T-helper 17 cell (primary cell): ENCODE data around the gene MRPS25. TPM values are rescaled to one million over a fixed set of nuclear protein-coding genes. Genes with fewer than 3 reads are reported as not detected.

Experiments
- ATAC-seq: fragments of 150-1000 bp; cut with Tn5 transposase; 2 replicates; pipeline ENCODE4 v1.10.0; 2021; ENCODE audit warnings: mild to moderate bottlenecking, moderate library complexity
- DNase-seq, 3 donors: peaks; one replicate each; pipeline versions ENCODE4 v3.0.0 to v3.0.0-alpha.2; 2020 to 2021
- H3K9me3 ChIP-seq: one replicate; pipeline ENCODE4 v1.7.0; 2013; ENCODE audit warnings: low read length, mild to moderate bottlenecking; ENCODE audit not compliant: control insufficient read depth, poor library complexity, severe bottlenecking
- H3K27ac Mint-ChIP-seq: one replicate; pipeline ENCODE4 v1.8.0; 2022; ENCODE audit warnings: mild to moderate bottlenecking, moderate library complexity, mixed read lengths
- H3K27me3 Mint-ChIP-seq: one replicate; pipeline ENCODE4 v1.8.0; 2022; ENCODE audit warnings: mixed read lengths
- H3K36me3 Mint-ChIP-seq: one replicate; pipeline ENCODE4 v1.8.0; 2022; ENCODE audit warnings: low read depth, mixed read lengths
- H3K4me1 Mint-ChIP-seq: one replicate; pipeline ENCODE4 v1.8.0; 2022; ENCODE audit warnings: mild to moderate bottlenecking, mixed read lengths
- H3K4me3 Mint-ChIP-seq: one replicate; pipeline ENCODE4 v1.8.0; 2022; ENCODE audit warnings: mild to moderate bottlenecking, moderate library complexity, mixed read lengths
- total RNA-seq, 4 donors: library from RNA in 2 of 4; stranded (reverse) in 2 of 4; gene quantifications; one replicate each; pipeline ENCODE4 v1.2.3 and lab custom pipeline; 2022 to 2026

The MRPS25 gene
- total RNA-seq (10 to 100 TPM; 47.4 to 50.5 TPM), total RNA-seq (lab: John Stamatoyannopoulos, UW) (47.1 to 76.8 reads per million in 2 donors)

DNA sequence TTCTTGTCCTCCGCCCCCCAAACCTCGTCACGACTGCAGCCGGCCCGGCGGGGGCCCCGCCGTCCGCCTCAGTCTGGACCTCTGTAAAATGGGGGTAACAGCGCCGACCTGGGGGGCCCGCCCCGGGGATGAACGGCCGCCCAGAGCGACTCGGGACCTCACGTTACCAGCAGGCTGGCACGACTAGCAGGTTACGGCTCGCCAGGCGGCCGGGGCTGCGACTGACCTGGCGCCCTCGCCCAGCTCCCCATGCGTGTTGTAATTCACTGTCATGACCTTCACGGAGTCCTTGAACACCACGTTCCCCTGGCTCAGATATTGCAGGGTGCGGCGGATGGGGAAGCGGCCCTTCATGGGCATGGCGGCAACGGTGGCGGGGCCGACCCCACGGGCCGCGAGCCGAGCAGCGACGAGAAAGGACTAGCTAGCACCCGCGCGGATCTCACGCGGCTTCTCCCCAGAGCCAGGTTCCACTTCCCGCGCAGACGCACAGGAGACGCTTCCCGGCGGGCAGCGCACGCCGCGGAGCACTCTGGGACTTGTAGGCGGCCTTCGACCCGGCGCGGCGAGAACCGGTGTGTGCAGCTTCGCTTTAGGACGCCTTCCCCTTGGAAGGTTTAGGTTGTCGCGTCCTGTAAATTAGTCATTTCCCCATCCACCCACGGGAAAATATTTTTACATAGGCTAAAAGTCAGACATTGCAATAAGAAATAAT is at the start of gene MRPS25:
Gene MRPS25 (minus strand): TSS at position 481 of the 715 bp plus-strand sequence. CDS start 121 bp downstream, at position 360.
- peaks cover 18% of the 10 kb centered on the region for H3K4me1 Mint-ChIP-seq
- H3K36me3 Mint-ChIP-seq = no peaks in the 10 kb centered on the region
- peak within 1 kb of the TSS; percentile 94 for H3K4me3 Mint-ChIP-seq
- H3K9me3 ChIP-seq = no peaks in the 10 kb centered on the region
- H3K27ac Mint-ChIP-seq = peak within 1 kb of the TSS; percentile 91
- peak; percentile 99 for ATAC-seq
- peak; percentile 82 to 84 (median 83) for DNase-seq
- H3K27me3 Mint-ChIP-seq = no peaks in the 10 kb centered on the region

DNA sequence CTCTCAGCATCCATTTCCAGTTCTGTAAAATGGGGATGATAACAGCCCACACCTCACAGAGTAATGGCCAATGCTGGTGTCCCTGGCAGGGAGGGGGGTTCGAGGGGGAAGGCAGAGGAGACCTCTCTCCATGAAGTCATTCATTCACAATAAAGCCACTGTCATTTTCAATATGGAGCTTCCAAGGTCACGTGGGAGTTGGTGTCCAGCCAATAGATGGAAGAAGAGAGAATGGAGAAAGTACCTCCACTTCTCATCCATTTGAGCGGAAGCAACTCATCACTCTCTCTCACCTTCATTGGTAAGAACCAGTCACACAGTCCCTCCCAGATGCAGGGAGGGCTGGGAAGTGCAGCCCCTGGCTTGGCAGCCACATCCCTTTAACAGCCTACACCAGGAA is 48.8 kb upstream of the MRPS25 start:
- Mint-ChIP-seq H3K27ac (no peak overlapping the region), H3K36me3 (no peaks in the 10 kb centered on the region), H3K27me3 (peaks cover 7% of the 10 kb centered on the region), H3K4me1 (peaks cover 2% of the 10 kb centered on the region), H3K4me3 (no peak overlapping the region)
- H3K9me3 ChIP-seq = no peaks in the 10 kb centered on the region
- ATAC-seq = no peak
- DNase-seq = no peak

DNA sequence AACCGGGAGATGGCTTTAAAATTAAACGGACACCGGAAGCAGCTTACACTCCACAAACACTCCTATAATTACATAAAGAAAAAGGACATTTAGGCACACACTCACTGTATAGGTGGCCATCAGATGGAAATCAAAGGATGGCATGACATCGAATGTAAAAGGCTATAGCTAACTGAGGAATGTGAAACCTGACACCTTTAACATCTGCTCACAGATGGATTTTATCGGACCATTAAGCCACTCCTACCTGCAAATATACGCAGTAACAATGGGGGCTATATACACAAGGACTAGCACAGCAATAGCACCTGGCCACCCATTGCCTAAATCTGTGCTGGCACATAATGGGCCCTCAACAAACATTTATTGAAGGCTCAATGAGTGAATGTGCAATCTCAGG is 48.4 kb upstream of the MRPS25 start:
- ATAC-seq (no peak), DNase-seq (no peak)
- Mint-ChIP-seq H3K4me1 (peaks cover under 1% of the 10 kb centered on the region), H3K27me3 (peaks cover 11% of the 10 kb centered on the region), H3K27ac (no peak overlapping the region), H3K36me3 (no peaks in the 10 kb centered on the region), H3K4me3 (no peak overlapping the region)
- no peaks in the 10 kb centered on the region for H3K9me3 ChIP-seq

DNA sequence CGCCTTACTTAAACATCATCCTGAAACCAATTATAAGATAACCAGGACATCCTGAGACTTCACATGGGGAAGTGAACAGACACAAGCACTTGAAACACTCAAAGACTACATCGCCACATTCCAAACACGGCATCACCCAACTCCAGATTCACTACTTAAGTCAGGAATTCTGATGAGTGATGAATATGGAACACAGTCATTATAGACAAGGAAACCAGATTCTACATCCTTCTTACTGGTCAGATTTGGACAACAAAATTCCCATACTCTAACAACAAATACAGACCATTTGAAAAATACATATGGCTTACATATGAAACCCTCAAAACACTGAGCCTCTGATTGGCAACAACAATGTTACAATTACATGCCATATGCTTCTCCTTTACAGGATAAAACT is 46.9 kb upstream of the MRPS25 start:
- no peaks in the 10 kb centered on the region for H3K9me3 ChIP-seq
- no peaks in the 10 kb centered on the region for H3K36me3 Mint-ChIP-seq
- H3K4me1 Mint-ChIP-seq = peaks cover 8% of the 10 kb centered on the region
- H3K27ac Mint-ChIP-seq = no peak overlapping the region
- ATAC-seq = no peak
- H3K27me3 Mint-ChIP-seq = peaks cover 17% of the 10 kb centered on the region
- no peak for DNase-seq
- H3K4me3 Mint-ChIP-seq = no peak overlapping the region

DNA sequence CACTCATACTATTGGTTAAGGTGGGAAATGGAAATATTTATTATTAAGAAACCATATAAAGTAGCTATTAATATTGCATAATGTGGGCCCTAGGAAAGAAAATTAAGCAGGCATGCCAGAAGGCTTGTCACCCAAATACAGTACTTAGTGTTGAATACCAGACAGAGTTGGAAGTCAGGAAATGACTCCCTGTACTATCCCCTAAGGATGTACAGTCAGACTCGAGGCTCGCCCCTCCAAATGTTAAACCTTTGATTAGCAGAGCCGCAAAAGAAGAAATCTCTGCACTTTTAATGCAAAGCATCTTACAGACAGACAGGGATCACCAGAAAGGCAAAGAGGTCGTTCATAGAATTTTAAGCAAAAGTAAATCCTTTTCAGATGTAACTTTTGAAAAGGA is 45.1 kb upstream of the MRPS25 start:
- no peaks in the 10 kb centered on the region for H3K36me3 Mint-ChIP-seq
- no peaks in the 10 kb centered on the region for H3K9me3 ChIP-seq
- ATAC-seq (no peak), DNase-seq (no peak)
- H3K4me3 Mint-ChIP-seq = no peak overlapping the region
- peaks cover 8% of the 10 kb centered on the region for H3K4me1 Mint-ChIP-seq
- no peak overlapping the region for H3K27ac Mint-ChIP-seq
- peaks cover 23% of the 10 kb centered on the region for H3K27me3 Mint-ChIP-seq

DNA sequence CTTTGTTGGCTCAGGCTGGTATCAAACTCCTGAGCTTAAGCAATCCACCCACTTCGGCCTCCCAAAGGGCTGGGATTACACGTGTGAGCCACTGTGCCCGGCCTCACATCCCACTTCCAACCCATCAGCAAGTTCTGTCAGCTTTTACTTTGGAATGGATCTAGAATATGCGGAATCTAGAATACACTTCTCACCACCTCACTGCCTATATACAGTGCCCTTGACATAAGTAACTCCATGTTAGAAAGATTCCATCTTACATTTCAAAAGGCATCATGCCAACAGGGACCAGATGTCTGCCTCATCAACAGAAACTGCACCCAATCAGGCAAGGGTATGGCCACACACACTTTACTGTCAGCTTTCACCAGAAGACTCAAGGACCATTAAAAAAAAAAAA is 43.8 kb upstream of the MRPS25 start:
- no peak for ATAC-seq
- peaks cover 23% of the 10 kb centered on the region for H3K27me3 Mint-ChIP-seq

DNA sequence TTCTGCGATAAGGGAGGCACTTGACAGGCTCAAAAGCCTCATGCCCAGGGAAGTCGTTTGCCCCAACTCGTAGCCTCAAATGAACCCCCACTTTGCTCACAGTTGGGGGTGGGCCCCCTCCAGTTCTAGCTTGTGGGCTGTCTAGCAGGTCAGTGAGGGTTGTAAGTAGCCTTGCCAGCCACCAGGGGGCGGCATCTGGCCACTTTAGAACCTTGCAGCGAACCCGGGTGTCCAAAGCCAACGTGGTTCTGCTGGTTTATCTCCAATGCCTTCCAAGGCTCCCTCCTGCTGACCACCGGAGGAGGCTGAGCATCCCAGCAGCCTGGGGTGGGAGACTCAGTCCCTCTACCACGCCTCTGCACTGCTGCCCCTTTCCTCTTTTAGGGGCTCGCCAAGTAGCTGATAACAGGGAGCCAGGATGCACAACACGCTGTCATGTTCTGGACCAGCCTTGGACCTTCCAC is 43.0 kb upstream of the MRPS25 start:
- peaks cover 8% of the 10 kb centered on the region for H3K4me1 Mint-ChIP-seq
- ATAC-seq = peak; percentile 98
- H3K36me3 Mint-ChIP-seq = no peaks in the 10 kb centered on the region
- no peak overlapping the region for H3K27ac Mint-ChIP-seq
- H3K9me3 ChIP-seq = no peaks in the 10 kb centered on the region
- H3K4me3 Mint-ChIP-seq = no peak overlapping the region
- peaks cover 23% of the 10 kb centered on the region for H3K27me3 Mint-ChIP-seq
- DNase-seq = peak; percentile 63 to 69 (median 67)

More for the DNA sequence above, 43.8 kb upstream of the MRPS25 start:
- H3K4me3 Mint-ChIP-seq = no peak overlapping the region
- H3K9me3 ChIP-seq = no peaks in the 10 kb centered on the region
- no peaks in the 10 kb centered on the region for H3K36me3 Mint-ChIP-seq
- H3K27ac Mint-ChIP-seq = no peak overlapping the region
- no peak for DNase-seq
- H3K4me1 Mint-ChIP-seq = peaks cover 8% of the 10 kb centered on the region

DNA sequence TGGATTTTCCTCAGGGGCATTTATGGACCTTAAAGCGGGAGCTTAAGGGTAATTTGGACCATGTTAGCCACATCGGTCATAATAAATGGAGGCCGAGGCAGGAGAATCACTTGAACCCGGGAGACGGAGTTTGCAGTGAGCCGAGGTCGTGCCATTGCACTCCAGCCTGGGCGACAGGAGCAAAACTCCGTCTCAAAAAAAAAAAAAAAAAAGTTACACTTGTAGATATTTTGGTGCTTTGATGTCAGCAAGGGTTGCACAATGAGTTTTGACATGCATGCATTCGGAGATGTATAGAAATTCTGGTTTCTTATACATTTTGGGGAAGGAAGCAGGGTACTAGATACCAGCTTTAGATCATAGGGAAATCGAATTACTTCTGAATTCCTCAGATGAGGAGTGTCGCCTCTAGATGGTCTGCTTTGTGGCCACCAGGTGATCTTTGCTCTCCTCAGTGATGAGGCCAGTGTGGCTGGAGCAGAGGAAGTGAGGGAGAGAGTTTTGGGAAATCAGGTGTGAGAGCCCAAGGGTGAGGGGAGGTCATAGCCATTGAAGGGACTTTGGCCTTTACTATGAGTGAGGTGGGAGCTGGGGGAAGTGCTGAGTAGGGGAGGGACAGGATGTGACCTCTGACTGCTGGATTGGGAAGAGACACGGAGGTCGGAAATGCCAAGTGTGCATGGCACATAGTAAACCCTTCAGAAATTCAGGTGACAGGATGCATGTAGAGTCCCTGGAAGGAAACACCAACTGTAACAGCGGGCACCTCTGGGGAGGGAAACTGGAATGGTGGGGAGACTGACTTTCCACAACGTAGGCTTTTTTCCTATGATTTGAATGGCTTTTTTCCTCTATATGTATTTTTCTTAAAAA is 42.2 kb upstream of the MRPS25 start:
- Mint-ChIP-seq H3K36me3 (no peaks in the 10 kb centered on the region), H3K27ac (peak overlapping the region; percentile 67)
- no peak for DNase-seq

DNA sequence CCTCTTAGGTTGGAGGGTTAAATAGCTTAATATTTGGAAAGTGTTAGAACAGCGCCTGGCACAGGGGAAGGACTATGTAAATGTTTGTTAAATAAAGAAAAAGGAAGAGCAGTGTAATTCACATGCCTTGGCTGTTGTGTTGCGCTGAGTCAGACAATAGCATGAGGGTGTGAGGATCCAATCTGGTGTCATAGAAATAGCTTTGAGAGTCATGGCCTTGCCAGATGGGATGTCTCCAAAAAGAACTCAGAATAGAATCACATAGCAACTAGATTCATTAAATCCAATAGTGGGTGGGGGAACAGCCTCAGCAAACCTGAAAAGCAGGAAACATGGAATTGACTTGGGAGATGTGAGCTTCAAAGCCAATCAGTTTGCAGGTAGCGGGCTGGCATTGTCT is 37.7 kb upstream of the MRPS25 start:
- Mint-ChIP-seq H3K36me3 (peaks cover 6% of the 10 kb centered on the region), H3K4me3 (no peak overlapping the region), H3K27ac (no peak overlapping the region), H3K27me3 (peaks cover 11% of the 10 kb centered on the region), H3K4me1 (peaks cover 22% of the 10 kb centered on the region)
- H3K9me3 ChIP-seq = no peaks in the 10 kb centered on the region
- DNase-seq (no peak), ATAC-seq (no peak)

More for the DNA sequence above, 42.2 kb upstream of the MRPS25 start:
- Mint-ChIP-seq H3K4me3 (no peak overlapping the region), H3K4me1 (peaks cover 10% of the 10 kb centered on the region), H3K27me3 (peaks cover 23% of the 10 kb centered on the region)
- H3K9me3 ChIP-seq = no peaks in the 10 kb centered on the region
- no peak for ATAC-seq

DNA sequence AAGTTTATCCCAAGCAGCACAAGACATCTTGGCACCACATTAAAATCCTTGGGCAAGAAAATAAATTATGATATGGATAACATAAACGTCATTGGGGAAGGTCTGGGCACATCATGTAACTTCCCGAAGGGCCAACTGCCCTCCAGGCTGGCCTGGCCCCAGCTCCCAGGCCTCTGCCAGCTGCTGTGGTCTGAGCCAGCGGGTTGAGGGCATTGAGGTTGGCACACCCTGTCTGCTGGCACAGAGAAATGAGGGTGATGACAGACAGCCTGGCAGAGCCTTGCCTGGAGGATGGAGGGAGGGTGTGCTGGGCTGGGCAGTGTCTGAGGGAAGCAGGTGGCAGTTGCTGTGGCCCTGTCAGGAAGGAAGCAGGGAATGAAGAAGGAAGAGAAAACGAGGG is 37.1 kb upstream of the MRPS25 start:
- peaks cover 7% of the 10 kb centered on the region for H3K36me3 Mint-ChIP-seq
- H3K9me3 ChIP-seq = no peaks in the 10 kb centered on the region
- H3K4me1 Mint-ChIP-seq = peaks cover 24% of the 10 kb centered on the region
- ATAC-seq (no peak), DNase-seq (no peak)
- H3K27ac Mint-ChIP-seq = no peak overlapping the region
- peaks cover 8% of the 10 kb centered on the region for H3K27me3 Mint-ChIP-seq
- no peak overlapping the region for H3K4me3 Mint-ChIP-seq

DNA sequence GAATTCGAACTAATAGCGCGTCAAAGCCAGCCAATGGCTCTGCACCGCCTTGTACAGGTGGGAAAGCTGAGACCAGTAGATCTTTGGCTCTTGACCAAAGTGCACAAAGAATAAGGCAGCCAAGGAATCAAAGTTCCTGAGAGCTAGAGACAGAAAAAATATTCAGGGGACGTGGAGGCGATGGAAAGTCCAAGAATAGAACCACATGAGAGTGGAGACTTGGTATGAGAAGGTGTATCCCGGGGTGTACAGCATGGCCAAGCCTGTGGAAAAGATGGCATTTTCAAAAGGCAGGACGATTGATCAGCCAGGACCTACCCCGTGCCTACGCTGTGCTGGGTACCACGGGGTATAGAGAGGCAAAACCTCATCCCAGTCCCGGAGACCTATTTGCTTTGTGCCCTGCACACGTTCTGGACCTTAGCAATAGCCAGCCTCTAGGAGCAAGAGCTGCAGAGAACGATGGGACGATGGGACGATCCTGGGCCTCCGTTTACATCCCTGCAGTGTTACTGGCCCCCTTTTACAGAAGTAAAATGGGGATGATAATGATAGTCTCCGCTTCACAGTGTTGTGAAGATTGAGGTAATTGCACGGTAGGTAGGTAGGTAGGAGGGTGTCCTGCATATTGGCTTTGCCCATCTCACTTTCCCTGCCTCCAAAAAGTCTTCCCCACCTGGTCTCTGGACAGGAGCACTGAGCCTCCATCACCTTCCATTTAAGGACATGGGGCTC is 34.4 kb upstream of the MRPS25 start:
- peak in 1 of 3 donors; percentile 14 for DNase-seq
- no peak for ATAC-seq
- peaks cover 23% of the 10 kb centered on the region for H3K4me1 Mint-ChIP-seq

DNA sequence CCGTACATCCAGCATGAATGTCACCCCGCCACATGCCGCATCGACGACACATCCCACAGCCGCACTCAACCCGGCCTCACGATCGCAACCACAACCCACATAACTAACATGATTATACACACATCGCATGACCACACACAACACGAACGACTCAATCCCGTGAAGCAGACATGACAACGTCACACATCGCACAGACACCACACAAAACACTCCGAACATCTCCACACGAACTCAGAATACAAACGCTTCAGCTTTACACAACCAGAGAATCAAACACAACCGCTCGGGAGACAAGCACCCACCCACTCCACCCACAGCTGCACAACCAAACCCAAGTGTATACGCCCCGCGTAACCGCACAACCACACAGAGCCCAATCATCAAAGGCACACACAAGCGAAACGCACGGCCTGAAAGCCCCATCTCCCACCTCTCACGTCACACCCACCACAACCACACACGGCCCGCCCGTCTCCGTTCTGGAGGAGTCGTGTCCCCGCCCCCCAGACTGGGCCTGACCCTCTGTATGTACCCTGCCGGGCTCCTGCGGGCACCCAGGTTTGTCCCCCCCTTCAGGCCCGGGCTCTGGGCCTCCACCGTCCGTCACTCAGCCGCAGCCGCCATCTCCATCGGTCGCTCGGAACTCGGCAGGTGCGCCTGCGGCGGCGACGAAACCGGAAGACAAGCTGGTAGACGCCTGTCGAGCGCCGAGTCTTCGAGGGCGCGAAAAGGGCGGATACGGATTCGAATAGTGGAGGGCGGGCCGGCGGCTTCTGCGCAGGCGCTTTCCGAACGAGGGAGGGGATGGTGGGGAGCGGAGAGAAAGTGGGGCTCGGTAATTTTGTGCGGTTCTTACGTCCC is 33.6 kb upstream of the MRPS25 start, which contains the start of gene RBSN:
Gene RBSN (minus strand): TSS at position 646 of the 861 bp plus-strand sequence. CDS start 3,028 bp downstream, outside the sequence.
- peak within 1 kb of the TSS; percentile 92 for H3K4me3 Mint-ChIP-seq

More for the DNA sequence above, 34.4 kb upstream of the MRPS25 start:
- Mint-ChIP-seq H3K4me3 (peak overlapping the region; percentile 92), H3K27me3 (no peaks in the 10 kb centered on the region), H3K27ac (peak overlapping the region; percentile 92), H3K36me3 (peaks cover 7% of the 10 kb centered on the region)
- H3K9me3 ChIP-seq = no peaks in the 10 kb centered on the region

More for the DNA sequence above, 33.6 kb upstream of the MRPS25 start, which contains the start of gene RBSN:
- Mint-ChIP-seq H3K27ac (peak within 1 kb of the TSS; percentile 92), H3K4me1 (peaks cover 23% of the 10 kb centered on the region), H3K36me3 (peaks cover 7% of the 10 kb centered on the region), H3K27me3 (no peaks in the 10 kb centered on the region)
- ATAC-seq (peak; percentile 82), DNase-seq (peak; percentile 90 to 94 (median 90))
- no peaks in the 10 kb centered on the region for H3K9me3 ChIP-seq
